NCI-H69 (cell line): ENCODE measurements around the gene NDUFB5.
"Not testable (repeated sequence)": the region's sequence is repeated elsewhere in the genome, so short reads cannot be mapped to it uniquely, and the experiment has no call there.

Experiments used
- DNase-seq: peaks from one replicate; lab custom pipeline; 2025; lab: John Stamatoyannopoulos, UW

NDUFB5 gene

GRCh38 chr3:179630753-179631451, 26.3 kb downstream of the NDUFB5 start:
- DNase-seq = no peak

- DNase-seq = no peak
Observed at GRCh38 chr3:179640469-179640868, 35.9 kb downstream of the NDUFB5 start.

GRCh38 chr3:179642871-179643270, 38.3 kb downstream of the NDUFB5 start:
- no peak for DNase-seq

- DNase-seq = not testable (repeated sequence)
Observed at GRCh38 chr3:179643837-179644236, 39.2 kb downstream of the NDUFB5 start.

- DNase-seq = no peak
Observed at GRCh38 chr3:179646177-179646576, 41.6 kb downstream of the NDUFB5 start.

- peak; percentile 38 for DNase-seq
Observed at GRCh38 chr3:179651687-179652446, 47.3 kb downstream of the NDUFB5 start.

GRCh38 chr3:179652447-179653095, 48.0 kb downstream of the NDUFB5 start, which contains the start of gene USP13:
Gene USP13, plus strand, starts transcription at chr3:179653040. Its CDS starts 186 bp downstream, at chr3:179653226.
- peak; percentile 93 for DNase-seq

GRCh38 chr3:179653096-179653797, 48.7 kb downstream of the NDUFB5 start:
- DNase-seq = peak; percentile 87

GRCh38 chr3:179655236-179655635, 50.6 kb downstream of the NDUFB5 start:
- DNase-seq = no peak

GRCh38 chr3:179658606-179659005, 54.0 kb downstream of the NDUFB5 start:
- DNase-seq = no peak

GRCh38 chr3:179660872-179661271, 56.3 kb downstream of the NDUFB5 start:
- no peak for DNase-seq

GRCh38 chr3:179661777-179662176, 57.2 kb downstream of the NDUFB5 start:
- DNase-seq = no peak

- DNase-seq = no peak
Observed at GRCh38 chr3:179663093-179663492, 58.5 kb downstream of the NDUFB5 start.

- peak; percentile 50 for DNase-seq
Observed at GRCh38 chr3:179666030-179666429, 61.4 kb downstream of the NDUFB5 start.

- peak; percentile 80 for DNase-seq
Observed at GRCh38 chr3:179666436-179667035, 61.9 kb downstream of the NDUFB5 start.

GRCh38 chr3:179668429-179668828, 63.8 kb downstream of the NDUFB5 start:
- DNase-seq = no peak

GRCh38 chr3:179670311-179670710, 65.7 kb downstream of the NDUFB5 start:
- no peak for DNase-seq

GRCh38 chr3:179671309-179671708, 66.7 kb downstream of the NDUFB5 start:
- no peak for DNase-seq

GRCh38 chr3:179671747-179672242, 67.2 kb downstream of the NDUFB5 start:
- DNase-seq = no peak

- DNase-seq = no peak
Observed at GRCh38 chr3:179672918-179673317, 68.3 kb downstream of the NDUFB5 start.

- no peak for DNase-seq
Observed at GRCh38 chr3:179673523-179673922, 68.9 kb downstream of the NDUFB5 start.

- DNase-seq = no peak
Observed at GRCh38 chr3:179676081-179676480, 71.5 kb downstream of the NDUFB5 start.
